ENCODE measurements around the gene PARP6. TPM values are rescaled to one million over a fixed set of nuclear protein-coding genes. Genes with fewer than 3 reads are reported as not detected.

PARP6 gene
- total RNA-seq, 1 donor from 2014 or later = 45.7 TPM

DNA sequence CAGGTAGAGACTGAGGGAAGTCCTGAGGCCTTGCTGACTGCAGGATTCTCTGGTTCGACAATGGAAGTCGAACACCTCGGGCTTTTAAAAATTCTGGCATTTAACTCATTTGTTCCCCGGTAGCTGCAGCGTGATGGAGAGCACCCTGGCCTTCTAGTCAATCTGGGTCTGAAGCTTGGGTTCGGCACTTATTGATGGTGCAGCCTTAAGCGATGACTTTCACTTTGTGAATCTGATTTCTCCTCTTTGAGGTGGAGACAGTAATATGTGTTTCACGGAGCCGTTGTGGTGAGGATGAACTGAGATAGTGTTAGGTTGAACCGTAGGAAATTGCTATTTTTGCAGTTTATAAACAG is 621 bp upstream of the PARP6 start:
- no peaks in the 10 kb centered on the region for H3K27me3 ChIP-seq (ENCODE audit: control insufficient read depth, insufficient read depth, low read length)
- TF ChIP-seq, protein P1, sequence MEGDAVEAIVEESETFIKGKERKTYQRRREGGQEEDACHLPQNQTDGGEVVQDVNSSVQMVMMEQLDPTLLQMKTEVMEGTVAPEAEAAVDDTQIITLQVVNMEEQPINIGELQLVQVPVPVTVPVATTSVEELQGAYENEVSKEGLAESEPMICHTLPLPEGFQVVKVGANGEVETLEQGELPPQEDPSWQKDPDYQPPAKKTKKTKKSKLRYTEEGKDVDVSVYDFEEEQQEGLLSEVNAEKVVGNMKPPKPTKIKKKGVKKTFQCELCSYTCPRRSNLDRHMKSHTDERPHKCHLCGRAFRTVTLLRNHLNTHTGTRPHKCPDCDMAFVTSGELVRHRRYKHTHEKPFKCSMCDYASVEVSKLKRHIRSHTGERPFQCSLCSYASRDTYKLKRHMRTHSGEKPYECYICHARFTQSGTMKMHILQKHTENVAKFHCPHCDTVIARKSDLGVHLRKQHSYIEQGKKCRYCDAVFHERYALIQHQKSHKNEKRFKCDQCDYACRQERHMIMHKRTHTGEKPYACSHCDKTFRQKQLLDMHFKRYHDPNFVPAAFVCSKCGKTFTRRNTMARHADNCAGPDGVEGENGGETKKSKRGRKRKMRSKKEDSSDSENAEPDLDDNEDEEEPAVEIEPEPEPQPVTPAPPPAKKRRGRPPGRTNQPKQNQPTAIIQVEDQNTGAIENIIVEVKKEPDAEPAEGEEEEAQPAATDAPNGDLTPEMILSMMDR (IDR thresholded peaks at IDR 0.05; ENCODE audit: insufficient read depth, low read length, poor library complexity, severe bottlenecking) = no peak
- DNase-seq (ENCODE audit: low read depth) = no peak

DNA sequence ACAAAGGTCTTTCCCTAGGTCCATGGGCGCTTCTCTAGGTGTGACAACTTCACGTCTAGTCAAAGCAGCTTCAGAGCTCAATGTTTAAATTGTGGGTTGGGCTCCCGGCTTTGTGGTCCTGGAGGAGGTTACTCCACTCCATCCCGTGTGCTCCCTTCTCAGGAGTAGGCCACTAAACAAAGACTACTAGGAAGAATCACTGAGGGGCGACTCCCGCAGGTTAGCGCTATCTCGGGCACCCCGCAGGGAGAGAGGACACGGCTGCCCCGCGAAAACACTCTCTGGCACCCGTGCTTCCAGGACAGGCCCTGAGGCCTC is 500 bp downstream of the PARP6 start:
- H3K4me3 ChIP-seq (ENCODE audit: low read depth, low read length) = peak overlapping the region; percentile 93
- no peak for DNase-seq (ENCODE audit: low read depth)
- H3K36me3 ChIP-seq (ENCODE audit: control insufficient read depth, insufficient read depth, low read length) = no peaks in the 10 kb centered on the region
- no peaks in the 10 kb centered on the region for H3K27me3 ChIP-seq (ENCODE audit: control insufficient read depth, insufficient read depth, low read length)
- TF ChIP-seq, protein P1 (IDR thresholded peaks at IDR 0.05; ENCODE audit: insufficient read depth, low read length, poor library complexity, severe bottlenecking) = no peak

More for the DNA sequence above, 621 bp upstream of the PARP6 start:
- Histone ChIP-seq H3K4me3 (ENCODE audit: low read depth, low read length) (peak overlapping the region; percentile 93), H3K36me3 (ENCODE audit: control insufficient read depth, insufficient read depth, low read length) (no peaks in the 10 kb centered on the region)

DNA sequence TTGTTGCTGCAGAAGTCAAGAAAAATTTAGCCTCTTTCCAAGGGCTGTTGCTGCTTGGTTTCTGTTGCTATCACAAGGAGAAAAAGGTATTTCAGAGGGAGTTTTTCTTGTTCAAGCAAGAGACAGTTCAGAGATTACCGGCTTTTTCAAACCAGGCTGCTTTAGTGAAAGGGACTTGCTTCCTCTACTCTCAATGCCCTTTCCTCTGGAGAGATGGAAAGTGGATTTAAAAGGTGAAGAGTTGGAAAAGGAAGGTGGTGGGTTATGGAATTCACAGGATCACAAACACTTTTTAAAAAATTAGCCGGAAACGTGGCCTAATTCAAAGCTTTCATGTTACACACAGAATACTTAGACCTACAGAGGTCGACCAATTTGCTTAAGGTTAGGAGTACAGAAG is 1.1 kb downstream of the PARP6 start:
- TF ChIP-seq, protein P1 (IDR thresholded peaks at IDR 0.05; ENCODE audit: insufficient read depth, low read length, poor library complexity, severe bottlenecking) = no peak
- H3K4me3 ChIP-seq (ENCODE audit: low read depth, low read length) = no peak overlapping the region

DNA sequence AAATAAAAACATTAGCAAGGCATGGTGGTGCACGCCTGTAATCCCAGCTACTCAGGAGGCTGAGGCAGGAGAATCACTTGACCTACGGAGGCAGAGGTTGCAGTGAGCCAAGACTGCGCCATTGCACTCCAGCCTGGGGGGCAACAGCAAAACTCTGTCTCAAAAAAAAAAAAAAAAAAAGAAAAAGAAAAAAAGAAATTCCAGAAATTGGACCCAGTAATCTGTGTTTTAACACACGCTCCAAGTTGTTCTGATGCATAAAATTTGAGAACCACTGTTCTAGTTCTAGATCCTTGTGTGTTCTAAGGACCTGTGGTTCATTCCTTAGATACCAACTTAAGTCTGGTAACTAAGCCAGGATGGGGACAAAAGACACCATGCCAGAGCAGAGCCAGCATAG is 2.6 kb downstream of the PARP6 start:
- no peak for DNase-seq (ENCODE audit: low read depth)
- TF ChIP-seq, protein P1 (IDR thresholded peaks at IDR 0.05; ENCODE audit: insufficient read depth, low read length, poor library complexity, severe bottlenecking) = no peak
- Histone ChIP-seq H3K36me3 (ENCODE audit: control insufficient read depth, insufficient read depth, low read length) (no peaks in the 10 kb centered on the region), H3K4me3 (ENCODE audit: low read depth, low read length) (no peak overlapping the region), H3K27me3 (ENCODE audit: control insufficient read depth, insufficient read depth, low read length) (no peaks in the 10 kb centered on the region)

More for the DNA sequence above, 1.1 kb downstream of the PARP6 start:
- no peak for DNase-seq (ENCODE audit: low read depth)
- Histone ChIP-seq H3K27me3 (ENCODE audit: control insufficient read depth, insufficient read depth, low read length) (no peaks in the 10 kb centered on the region), H3K36me3 (ENCODE audit: control insufficient read depth, insufficient read depth, low read length) (no peaks in the 10 kb centered on the region)

DNA sequence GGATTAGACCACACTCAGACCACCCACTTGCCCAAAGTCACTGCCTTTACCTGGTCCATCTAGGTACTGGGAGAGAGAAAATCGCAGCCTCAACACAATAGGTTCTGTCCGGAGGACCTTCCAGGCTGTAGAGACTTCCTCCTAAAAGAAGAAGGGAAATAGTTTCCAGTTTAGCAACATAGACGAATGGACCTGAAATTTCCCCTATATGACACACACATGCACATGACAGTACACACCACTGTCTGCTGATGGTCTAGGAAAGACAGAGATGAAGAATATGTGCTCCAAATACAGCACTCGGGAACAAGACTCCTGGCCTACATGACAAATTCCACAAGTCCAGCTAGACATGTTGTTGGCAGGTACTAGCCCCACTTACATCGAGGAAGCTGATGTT is 7.3 kb downstream of the PARP6 start:
- H3K27me3 ChIP-seq (ENCODE audit: control insufficient read depth, insufficient read depth, low read length) = no peaks in the 10 kb centered on the region
- DNase-seq (ENCODE audit: low read depth) = no peak
- H3K36me3 ChIP-seq (ENCODE audit: control insufficient read depth, insufficient read depth, low read length) = no peaks in the 10 kb centered on the region
- TF ChIP-seq, protein P1 (IDR thresholded peaks at IDR 0.05; ENCODE audit: insufficient read depth, low read length, poor library complexity, severe bottlenecking) = no peak
- H3K4me3 ChIP-seq (ENCODE audit: low read depth, low read length) = no peak overlapping the region

DNA sequence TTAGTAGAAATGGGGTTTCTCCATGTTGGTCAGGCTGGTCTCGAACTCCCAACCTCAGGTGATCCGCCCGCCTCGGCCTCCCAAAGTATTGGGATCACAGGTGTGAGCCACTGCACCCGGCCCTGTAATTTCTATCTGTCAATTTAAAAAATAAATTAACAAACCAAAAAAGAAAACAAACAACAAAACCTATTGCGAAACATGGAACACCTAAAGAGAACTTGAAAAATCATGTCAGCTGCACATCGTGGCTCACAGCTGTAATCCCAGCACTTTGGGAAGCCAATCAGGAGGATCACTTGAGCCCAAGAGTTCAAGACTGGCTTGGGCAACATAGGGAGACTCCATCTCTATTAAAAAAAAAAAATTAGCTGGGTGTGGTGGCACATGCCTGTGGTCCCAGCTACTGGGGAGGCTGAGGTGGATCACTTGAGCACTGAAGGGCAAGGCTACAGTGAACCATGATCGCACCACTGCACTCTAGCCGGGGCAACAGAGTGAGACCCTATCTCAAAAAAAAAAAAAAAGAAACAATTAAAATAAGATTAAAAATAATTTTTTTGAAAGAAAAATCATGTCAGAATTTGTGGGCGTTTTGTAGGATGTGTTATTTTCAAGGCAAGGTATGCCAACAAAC is 19.6 kb downstream of the PARP6 start:
- no peak for DNase-seq (ENCODE audit: low read depth)
- Histone ChIP-seq H3K36me3 (ENCODE audit: control insufficient read depth, insufficient read depth, low read length) (peaks cover 2% of the 10 kb centered on the region), H3K4me3 (ENCODE audit: low read depth, low read length) (no peak overlapping the region), H3K27me3 (ENCODE audit: control insufficient read depth, insufficient read depth, low read length) (no peaks in the 10 kb centered on the region)
- TF ChIP-seq, protein P1 (IDR thresholded peaks at IDR 0.05; ENCODE audit: insufficient read depth, low read length, poor library complexity, severe bottlenecking) = no peak

Data from kidney epithelial cell (primary cell).